ENCODE data around the gene RTL1.

RTL1 gene

DNA sequence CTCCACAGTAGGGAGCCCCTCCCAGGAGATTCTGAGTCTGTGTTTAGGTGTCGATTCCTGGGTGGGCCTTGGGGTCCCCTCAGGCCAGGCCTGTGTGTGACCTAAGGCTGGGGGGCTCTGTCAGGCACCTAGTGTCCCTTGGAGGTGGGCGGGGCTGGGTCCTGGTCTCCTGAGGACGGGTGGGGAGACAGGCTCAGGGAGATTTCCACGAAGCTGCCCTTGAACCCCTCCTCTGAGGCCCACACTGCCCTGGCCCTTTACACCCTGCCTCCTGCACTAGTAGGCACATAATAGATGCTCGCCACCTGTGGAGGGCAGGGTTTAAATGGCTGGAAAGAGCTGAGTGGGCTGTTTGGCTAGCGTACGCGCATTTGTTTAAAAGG, 44.7 kb downstream of the RTL1 start:
- in situ Hi-C loops (cut with MboI; ENCODE audit: low sequenced_read_pairs, unreplicated experiment): no loop called here

DNA sequence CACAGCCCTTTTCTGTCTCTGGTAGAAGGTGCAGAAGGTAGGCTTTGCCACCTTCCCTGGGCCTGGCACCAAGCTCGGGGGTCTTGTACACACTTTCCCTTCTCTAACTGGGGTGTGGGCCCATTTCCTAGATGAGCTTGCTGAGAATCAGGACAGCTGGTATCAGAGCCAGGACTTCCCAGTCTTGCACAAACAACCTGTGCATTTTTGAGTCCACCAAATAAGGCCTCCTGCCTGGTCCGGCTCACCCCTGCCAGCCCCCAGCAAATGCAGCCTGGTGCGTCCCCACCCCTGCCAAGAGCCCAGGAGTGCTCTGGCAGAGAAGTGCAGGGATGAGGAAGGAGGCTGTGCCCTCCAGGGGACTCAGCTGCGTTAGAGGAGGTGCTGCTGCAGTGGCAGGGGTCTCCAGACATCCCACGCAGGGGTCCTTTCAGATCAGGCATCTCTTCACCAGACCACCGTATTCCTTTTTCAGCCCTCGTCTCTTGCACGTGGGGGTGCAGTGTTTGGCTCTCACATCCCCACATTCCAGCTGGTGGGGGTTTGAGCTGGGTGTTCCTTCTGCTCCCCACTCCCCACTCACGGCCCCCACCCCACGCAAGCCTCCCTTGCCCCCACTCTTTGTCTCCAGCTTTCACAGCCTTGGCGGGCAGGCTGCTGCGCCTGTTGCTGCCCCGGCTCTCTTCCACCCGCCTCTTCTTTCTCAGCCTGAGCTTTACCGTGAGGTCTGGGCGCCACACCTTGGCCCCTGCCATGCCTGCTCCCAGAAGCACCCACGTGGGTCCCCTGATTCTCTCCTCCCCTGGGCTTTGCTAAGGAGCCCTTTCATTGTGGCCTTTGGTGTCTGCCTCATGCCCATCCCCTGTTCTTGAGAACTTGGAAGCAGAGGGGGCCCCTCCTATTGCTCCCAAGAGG, 45.3 kb downstream of the RTL1 start:
- DNase-seq (ENCODE audit: low spot score): no peak
- TF ChIP-seq, protein P1, sequence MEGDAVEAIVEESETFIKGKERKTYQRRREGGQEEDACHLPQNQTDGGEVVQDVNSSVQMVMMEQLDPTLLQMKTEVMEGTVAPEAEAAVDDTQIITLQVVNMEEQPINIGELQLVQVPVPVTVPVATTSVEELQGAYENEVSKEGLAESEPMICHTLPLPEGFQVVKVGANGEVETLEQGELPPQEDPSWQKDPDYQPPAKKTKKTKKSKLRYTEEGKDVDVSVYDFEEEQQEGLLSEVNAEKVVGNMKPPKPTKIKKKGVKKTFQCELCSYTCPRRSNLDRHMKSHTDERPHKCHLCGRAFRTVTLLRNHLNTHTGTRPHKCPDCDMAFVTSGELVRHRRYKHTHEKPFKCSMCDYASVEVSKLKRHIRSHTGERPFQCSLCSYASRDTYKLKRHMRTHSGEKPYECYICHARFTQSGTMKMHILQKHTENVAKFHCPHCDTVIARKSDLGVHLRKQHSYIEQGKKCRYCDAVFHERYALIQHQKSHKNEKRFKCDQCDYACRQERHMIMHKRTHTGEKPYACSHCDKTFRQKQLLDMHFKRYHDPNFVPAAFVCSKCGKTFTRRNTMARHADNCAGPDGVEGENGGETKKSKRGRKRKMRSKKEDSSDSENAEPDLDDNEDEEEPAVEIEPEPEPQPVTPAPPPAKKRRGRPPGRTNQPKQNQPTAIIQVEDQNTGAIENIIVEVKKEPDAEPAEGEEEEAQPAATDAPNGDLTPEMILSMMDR (IDR thresholded peaks at IDR 0.05; ENCODE audit: borderline replicate concordance, control extremely low read depth, extremely low read depth, insufficient read depth, missing control alignments): no peak
- in situ Hi-C loops (cut with MboI; ENCODE audit: low sequenced_read_pairs, unreplicated experiment): no loop called here

More for the DNA sequence above, 44.7 kb downstream of the RTL1 start:
- TF ChIP-seq, protein P1 (IDR thresholded peaks at IDR 0.05; ENCODE audit: borderline replicate concordance, control extremely low read depth, extremely low read depth, insufficient read depth, missing control alignments): no peak
- DNase-seq (ENCODE audit: low spot score): no peak

DNA sequence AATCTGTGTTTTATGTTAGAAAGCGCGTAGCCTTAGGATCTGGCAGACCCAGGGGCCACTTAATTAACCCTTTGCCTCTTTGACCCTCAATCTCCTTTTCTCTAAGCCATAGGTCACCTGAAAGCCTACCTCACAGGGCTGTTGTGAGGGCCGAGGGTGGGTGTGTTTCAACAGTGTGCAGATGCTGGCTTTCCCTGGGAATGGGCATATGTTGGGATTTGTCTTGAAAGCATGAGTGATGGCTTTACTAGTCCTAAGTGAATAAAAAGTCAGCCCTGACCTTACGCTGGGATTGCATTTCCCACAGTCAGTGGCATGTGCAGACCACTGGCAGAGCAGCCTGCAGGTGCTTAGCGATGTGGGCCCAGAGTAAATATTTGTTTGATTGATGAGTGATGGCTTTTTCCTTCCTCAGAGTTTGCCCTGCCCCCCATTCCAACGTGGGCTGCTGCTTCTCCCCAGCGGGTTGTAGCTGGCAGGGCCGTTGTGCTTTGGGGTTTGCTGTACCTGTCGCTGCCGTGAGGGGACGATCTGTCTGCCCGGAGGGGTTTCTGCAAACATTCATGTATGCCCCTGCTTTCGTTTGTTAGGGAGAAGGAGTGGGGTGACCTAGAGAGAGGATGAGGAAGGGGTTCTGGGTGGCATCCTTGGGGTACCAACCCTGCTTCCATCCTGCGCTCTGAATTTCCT, 46.1 kb downstream of the RTL1 start:
- no peak for DNase-seq (ENCODE audit: low spot score)
- in situ Hi-C loops (cut with MboI; ENCODE audit: low sequenced_read_pairs, unreplicated experiment): no loop called here

DNA sequence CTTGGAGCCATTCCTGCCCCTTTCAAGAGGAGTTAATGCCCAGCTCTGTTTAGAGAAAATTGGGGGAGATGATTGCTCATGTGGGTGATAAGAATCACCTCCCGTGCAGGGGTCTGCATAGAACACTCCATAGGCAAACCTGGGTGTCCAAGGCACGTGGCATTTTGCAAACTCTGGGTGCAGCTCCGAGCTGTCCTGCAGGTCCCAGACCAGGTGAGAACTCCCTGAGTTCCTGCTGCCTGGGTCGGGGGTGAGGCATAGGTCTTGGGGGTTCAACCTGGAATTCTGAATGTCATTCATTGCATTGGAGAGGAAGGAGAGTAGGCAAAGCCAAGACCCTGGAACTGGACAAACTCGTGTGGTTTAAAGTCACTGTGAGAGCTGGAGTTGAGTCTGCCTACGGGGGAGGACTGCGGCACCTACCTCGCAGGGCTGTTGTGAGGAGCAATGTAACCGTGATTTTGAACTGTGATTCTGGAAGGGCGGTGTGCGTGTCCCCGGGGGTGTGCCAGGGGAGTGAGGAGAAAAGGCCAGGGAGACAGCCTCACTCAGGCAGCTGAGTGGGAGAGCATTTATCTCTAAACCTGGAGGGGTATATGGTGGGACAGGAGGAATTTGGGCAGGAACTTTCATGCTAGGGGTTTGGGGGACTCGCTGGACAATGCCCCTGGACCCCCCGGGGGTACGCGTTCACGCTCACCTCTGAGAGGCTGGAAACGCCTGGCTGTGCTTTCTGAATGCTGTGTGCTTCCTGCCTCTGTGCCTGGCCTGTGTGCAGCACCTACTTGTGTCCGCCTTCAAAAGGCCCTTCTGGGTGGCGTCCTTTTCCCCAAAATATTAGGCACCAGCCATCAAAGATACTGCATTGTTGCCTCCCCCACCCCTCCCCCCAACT, 47.2 kb downstream of the RTL1 start:
- in situ Hi-C loops (cut with MboI; ENCODE audit: low sequenced_read_pairs, unreplicated experiment): no loop called here
- no peak for DNase-seq (ENCODE audit: low spot score)
- TF ChIP-seq, protein P1 (IDR thresholded peaks at IDR 0.05; ENCODE audit: borderline replicate concordance, control extremely low read depth, extremely low read depth, insufficient read depth, missing control alignments): no peak

More for the DNA sequence above, 46.1 kb downstream of the RTL1 start:
- TF ChIP-seq, protein P1 (IDR thresholded peaks at IDR 0.05; ENCODE audit: borderline replicate concordance, control extremely low read depth, extremely low read depth, insufficient read depth, missing control alignments): no peak

DNA sequence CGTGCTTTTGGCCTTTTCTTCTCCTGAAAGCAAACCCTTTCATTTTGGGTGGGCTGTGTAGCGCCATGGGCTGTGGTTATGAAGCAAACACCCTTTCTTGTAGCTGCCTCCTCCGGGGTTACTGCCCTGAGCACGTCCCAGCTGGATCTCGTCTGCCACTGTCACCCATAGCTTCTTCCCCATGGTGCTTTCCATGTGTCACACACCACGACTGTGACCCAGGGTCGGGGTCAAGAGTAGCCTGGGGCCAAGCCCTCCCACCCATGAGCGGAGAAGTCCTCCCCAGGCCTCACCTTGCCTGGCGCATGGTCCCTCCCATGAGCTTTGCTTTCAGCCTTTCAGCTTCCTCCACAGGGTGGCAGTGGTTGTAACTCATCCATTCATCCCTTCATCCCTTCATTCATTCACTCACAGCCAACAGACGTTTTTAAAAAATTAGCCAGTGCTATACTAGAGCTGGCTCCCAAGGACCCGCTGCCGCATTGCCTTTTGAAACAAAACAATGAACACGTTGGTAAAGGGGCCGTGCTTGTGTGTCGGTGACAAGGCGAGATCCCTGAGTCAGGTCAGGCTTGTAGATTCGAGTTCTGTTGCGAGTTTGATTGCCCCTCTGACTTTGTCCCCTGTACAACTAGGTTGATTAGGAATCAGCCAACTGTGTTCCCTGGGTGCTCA, 48.1 kb downstream of the RTL1 start:
- no peak for DNase-seq (ENCODE audit: low spot score)
- in situ Hi-C loops (cut with MboI; ENCODE audit: low sequenced_read_pairs, unreplicated experiment): no loop called here
- TF ChIP-seq, protein P1 (IDR thresholded peaks at IDR 0.05; ENCODE audit: borderline replicate concordance, control extremely low read depth, extremely low read depth, insufficient read depth, missing control alignments): no peak
